ENCODE results near the gene MYL12A. TPM values are rescaled to one million over a fixed set of nuclear protein-coding genes. Genes with fewer than 3 reads are reported as not detected.
A peak's percentile ranks its signal among the peaks of the same experiment; 100 is the strongest.

The MYL12A gene
- total RNA-seq, 1 experiment from 2014 or later = 230 TPM

- TF ChIP-seq ATF2 (CRISPR knock-in tag; IDR thresholded peaks at IDR 0.05; ENCODE audit: borderline replicate concordance, low read depth) (no peak), AFF4 (CRISPR knock-in tag; IDR thresholded peaks at IDR 0.05; ENCODE audit: borderline replicate concordance) (no peak), E2F4 (CRISPR knock-in tag; IDR thresholded peaks at IDR 0.05; ENCODE audit: borderline replicate concordance, low read depth) (no peak), ZBTB43 (CRISPR knock-in tag; IDR thresholded peaks at IDR 0.05) (no peak), PRDM15 (CRISPR knock-in tag; IDR thresholded peaks at IDR 0.05) (no peak), ARID4B (CRISPR knock-in tag; IDR thresholded peaks at IDR 0.05; ENCODE audit: borderline replicate concordance) (peak; percentile 72; the same call in 1 of the 2 replicates), RELA (CRISPR knock-in tag; IDR thresholded peaks at IDR 0.05; ENCODE audit: borderline replicate concordance) (no peak), KAT7 (CRISPR knock-in tag; IDR thresholded peaks at IDR 0.05; ENCODE audit: borderline replicate concordance) (no peak), MLX (CRISPR knock-in tag; IDR thresholded peaks at IDR 0.05) (no peak), ZMAT4 (CRISPR knock-in tag; IDR thresholded peaks at IDR 0.05) (no peak), ZNF532 (CRISPR knock-in tag; IDR thresholded peaks at IDR 0.05; ENCODE audit: borderline replicate concordance) (no peak), MYBL2 (CRISPR knock-in tag; IDR thresholded peaks at IDR 0.05) (peak; percentile 70; the same call in 1 of the 2 replicates), ELF4 (CRISPR knock-in tag; IDR thresholded peaks at IDR 0.05; ENCODE audit: low read depth) (no peak)
Measured at GRCh38 chr18:3297025-3297984, 49.7 kb downstream of the MYL12A start (continued).
